Esophagus mucosa (tissue), 1 donor: ENCODE results near the gene IZUMO1. TPM values are rescaled to one million over a fixed set of nuclear protein-coding genes. Genes with fewer than 3 reads are reported as not detected.
A peak's percentile ranks its signal among the peaks of the same experiment; 100 is the strongest.
"Not testable (repeated sequence)": the region's sequence is repeated elsewhere in the genome, so short reads cannot be mapped to it uniquely, and the experiment has no call there.

ENCODE experiments used
- ATAC-seq: fragments of 200-7000 bp; cut with Tn5 transposase; one replicate; pipeline ENCODE4 v1.9.1; 2020
- total RNA-seq: library from RNA; stranded (reverse); gene quantifications from one replicate; pipeline ENCODE4 v1.2.4, GENCODE V29; 2023
- donor health status: DM: yes; HTN: yes; CAD: no.

Gene IZUMO1
- total RNA-seq, 1 donor from 2014 or later = 1.3 TPM

DNA sequence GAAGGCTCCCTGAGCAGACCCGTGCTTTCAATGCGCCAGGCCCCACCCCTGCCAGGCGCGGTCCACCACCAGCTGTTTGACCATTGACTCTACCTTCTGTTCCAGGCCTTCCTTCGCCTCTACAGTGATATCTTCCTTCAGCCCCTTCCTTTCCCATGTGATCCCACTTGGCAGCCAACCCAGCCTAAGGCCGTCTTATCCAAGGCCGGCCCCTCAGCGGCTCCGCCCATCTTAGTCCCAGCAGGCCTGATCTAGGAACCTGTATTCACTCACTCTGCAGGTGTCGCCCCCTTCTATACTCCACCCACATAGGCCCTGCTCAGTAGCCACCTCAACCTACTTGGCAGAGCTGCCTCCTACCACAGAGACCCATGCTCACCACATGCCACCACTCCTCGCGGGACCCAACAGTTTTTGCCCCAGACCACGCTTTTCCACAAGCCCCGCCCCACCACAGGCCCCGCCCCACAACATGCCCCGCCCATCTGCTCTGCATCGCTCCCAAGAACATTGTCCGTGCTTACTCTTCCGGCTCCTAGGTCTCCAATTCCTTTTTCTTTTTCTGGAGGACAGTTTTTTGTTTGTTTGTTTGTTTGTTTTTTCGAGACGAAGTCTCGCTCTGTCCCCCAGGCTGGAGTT is 9.2 kb downstream of the IZUMO1 start:
- ATAC-seq = no peak

DNA sequence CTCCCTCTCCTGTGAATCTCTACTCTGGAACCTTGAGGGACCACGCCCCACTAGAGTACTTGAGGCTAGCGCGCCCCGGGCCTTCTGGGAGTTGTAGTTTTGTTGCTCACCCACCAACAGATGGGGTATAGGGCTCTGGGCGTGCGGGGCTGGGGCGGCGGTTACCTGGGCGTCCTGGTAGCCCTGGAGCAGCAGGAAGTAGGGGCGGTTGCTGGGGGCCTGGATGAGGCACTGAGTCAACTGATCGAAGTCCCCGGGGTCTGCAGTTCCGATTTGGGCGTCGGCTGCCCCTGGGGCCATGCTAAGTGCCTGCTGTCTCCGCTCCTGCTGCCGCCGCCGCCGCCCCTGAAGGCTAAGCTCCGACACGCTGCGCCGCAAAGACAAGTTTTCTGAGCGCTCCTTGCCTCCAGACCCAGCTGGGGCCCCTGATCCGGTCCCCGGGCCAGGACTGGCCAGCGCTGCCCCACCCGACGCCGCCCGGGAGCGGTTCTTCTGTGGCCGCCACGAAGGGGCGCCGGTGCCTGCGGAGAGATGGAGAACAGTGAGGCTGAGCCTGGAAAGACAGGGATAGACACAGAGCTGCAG is 11.6 kb downstream of the IZUMO1 start:
- peak; percentile 19 for ATAC-seq

DNA sequence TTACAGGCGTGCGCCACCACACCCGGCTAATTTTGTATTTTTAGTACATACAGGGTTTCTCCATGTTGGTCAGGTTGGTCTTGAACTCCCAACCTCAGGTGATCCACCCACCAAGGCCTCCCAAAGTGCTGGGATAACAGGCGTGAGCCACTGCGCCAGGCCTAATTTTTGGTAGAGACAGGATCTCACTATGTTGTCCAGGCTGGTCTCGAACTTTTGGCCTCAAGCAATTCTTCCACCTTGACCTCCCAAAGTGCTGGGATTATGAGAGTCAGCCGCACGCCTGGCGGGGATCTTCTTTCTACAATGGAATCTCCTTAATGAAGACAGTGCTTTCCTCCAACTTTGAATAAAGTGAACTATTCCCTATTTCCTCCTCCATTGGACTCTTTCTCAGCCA is 12.1 kb downstream of the IZUMO1 start:
- no peak for ATAC-seq

DNA sequence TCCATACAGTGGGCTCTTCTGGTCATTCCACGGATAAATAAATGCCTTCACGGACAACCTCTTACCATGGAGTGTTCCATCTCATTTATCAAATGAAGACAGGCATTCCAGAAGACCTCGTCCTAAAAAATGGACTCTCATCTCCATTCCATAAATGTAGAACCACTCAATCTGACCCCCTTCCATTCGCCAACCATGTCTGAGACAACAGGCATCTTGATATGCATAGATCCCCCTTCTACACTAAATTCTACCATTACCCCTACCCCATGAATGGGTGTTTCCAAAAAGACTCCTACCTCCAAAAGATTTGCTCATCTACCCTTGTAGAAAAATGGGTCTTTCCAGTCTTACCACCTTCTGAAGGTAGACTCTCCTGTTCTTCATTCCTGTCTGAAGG is 15.3 kb downstream of the IZUMO1 start:
- ATAC-seq = no peak

DNA sequence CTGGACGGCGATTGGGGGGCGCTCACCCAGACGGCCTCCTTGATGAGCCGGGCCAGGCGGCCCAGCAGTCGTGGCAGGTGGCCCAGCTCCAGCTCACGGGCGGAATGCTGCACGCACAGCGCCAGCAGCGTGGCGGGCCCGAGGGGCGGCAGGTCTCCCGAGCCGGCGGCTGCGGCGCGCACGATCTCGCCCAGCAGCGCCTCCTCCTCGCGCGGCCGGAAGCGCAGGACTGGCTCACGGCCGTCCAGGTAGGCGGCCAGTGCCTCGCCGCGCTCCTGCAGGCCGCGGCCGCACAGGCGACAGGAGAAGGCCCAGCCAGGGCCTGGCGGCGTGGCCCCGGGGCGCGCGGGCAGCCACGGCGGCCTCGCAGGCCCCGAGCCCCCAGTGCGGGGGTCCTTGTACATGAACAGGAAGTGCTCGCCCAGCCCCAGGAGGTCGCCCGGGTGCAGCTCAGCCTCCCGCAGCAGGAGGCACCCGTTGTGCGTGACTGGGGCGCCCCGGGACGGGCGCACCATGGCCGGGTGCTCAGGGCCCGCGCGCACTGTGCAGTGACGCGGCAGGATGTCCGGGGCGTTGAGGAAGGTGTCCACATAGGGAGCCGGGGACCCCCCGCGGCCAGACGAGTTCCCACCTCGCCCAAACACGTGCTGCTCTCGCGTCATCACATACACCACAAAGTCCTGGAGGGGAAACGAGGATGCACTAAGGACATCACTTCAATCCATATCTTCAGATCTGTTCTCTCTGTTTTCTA is 17.6 kb downstream of the IZUMO1 start:
- ATAC-seq = peak; percentile 41

DNA sequence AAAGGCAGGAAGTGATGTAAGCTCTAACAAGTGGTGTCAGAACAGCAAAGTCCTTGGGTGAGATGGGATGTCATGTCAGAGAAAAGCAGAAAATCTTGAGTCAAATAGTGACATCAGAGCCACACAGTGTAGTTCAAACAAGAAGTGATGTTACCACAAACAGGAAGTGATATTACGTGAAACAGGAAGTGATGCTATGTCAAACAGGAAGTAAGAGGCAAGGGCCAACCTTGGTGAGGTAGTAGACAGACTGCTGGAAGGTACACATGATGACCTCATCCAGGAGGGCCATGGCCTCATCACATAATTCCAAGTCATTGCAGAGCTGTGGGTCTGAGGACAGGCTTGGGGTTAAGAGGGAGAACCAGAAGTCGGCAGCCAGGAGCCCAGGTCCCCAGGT is 20.2 kb downstream of the IZUMO1 start:
- peak; percentile 29 for ATAC-seq

DNA sequence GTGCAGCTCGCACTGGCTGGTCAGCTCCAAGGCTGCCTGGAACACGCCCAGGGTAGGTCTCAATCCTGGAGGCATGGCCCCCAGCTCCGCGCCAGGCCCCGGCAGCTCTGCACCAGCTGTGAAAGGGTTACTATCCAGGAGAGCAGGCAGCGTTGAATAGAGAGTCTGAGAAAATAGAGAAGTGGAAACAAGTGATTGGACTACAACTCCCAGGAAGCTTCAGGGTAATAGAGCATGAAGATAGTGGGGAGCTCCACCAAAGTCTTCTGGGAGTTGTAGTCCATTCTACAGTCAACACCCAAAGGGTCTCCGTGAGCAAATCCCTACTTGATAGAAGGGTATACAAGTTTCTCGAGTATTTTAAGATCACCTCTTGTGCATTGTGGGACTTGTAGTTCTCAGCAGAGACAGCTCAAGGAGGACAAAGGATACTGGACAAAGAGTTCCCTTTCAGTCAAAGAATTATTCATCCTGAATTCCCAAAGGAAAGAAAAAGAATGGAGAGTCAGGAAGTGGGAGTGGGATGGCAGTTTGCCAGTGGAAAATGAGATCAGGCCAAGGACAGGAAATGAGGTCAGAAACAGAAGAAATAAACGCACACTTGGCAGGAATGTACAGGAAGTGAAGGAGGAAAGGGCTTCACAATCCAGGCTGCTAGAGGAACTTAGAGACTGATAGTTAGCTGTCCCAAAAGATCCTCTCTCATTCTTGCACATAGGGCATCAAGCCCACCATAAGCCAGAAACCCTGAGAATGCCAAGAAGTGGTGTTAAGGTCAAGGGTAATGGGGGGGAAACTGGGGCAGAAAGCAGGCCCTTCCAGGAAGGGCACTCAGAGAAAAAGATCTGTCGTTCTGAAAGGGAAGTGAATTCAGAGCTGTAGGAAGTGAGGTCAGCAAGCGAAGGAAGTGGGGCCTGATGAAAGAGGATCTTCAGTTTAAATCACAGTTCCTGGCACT is 21.6 kb downstream of the IZUMO1 start:
- peak; percentile 13 for ATAC-seq

DNA sequence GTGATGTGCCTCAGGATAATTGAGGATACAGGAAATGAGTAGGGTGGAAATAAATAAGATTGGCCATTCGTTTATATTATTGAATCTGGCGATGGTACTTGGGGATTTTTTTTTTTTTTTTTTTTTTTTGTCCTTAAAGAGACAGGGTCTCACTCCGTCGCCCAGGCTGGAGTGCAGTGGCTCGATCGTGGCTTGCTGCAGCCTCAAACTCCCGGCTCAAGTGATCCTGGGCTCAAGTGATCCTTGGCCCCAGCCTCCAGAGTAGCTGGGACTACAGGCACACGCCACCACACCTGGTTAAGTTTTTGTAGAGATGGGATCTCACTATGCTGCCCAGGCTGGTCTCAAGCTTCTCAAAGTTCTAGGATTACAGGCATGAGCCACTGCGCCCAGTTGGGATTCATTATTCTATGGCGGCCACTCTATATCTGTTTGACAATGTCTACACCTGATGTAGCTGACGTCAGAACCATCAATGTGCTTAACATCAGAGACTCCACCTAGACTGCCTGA is 24.5 kb downstream of the IZUMO1 start:
- ATAC-seq = no peak

DNA sequence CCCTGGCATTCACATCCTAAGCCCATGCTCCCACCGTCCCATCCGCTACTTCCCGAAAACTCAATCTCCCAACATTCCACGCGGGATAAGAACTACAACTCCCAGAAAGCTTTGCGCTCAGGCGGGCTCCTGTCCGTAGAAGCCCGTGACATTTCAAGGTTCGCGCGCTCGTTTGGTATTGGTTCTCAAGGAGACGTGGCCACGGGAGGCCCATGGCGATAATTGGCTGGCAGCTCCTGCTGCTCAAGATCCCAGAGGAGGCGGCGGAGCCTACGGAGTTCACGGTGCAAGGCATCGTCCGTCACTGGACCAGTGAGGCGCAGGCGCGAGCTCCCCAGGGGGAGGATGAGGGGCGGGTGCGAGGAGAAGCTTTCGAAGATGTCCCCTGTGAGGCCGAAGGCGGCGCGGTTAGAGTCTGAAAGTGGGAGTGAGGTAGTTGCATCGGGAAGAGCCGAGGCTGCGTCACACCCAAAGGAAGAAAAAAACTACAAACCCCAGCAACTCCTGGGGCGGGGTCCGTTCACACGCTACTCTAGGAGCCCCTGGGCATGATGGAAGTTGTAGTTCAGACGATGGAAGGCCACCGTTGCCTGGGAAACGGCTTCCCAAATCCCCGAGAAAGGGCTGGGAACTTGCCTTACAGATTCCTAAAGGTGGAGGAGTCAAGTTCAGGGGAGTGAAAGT is 26.0 kb downstream of the IZUMO1 start:
- peak; percentile 76 for ATAC-seq

DNA sequence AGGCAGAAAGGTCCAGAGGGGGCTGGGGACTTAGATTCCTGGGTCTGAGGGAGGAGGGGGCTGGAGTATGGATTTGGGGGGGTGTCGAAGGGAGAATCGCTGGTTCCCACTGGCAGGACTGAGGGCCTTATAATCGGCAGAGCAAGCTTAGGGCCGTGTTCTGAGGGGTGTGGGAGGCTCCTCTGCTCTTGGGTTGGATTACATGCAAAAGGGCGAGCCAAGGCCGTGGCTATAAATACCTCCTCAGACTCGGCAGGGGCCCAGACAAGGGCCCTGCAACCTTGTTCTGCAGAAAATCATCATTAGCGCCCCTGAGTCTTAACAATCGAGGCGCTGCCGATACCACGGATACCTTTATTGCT is 26.5 kb downstream of the IZUMO1 start:
- peak; percentile 1 for ATAC-seq

DNA sequence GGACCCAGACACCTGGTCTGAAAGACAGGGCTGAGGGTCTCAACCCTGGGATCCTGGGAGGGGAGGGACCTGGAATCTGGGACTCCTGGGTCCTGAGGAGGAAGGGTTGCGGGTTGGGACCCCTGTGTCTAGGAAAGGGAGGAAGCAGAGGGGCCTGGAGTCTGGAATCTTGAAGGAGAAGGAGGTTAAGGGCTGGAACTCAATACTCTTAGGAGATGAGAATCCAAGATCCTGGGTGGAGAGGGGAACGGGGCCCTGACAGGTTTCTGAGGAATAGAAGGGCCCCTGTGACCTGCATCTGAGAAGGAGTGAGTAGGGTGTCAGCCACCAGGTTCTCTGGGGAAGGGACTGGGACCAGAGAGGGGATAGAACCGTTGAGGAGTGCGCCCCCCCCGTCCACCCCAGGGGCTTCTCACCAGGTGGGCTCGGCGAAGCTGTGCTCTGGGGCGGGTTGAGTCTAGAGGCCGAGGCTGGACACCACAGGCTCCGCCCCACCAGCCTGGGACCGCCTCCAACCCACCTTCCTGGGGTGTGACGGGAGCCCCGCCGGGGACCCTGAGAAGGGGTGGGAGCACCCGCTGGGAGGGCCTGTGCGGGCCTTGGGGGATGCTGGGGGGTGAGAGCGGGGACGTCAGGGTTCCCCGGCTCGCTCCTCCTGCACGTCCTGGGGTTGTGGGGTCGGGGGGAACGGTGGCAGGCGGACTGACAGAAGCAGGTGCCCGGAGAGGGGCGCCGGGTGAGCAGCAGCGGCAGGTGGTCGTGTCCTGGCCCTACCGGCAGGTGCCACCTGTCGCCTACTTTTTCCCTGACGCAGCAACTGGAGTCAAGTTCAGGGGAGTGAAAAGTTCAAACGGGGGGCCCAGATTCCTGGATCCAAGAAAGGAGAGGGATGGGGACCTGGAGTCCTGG is 27.2 kb downstream of the IZUMO1 start, which contains the start of gene MAMSTR:
Gene MAMSTR, minus strand, starts transcription at position 463 of the 909 bp plus-strand sequence. CDS start 694 bp downstream, outside the sequence.
- ATAC-seq = no peak

DNA sequence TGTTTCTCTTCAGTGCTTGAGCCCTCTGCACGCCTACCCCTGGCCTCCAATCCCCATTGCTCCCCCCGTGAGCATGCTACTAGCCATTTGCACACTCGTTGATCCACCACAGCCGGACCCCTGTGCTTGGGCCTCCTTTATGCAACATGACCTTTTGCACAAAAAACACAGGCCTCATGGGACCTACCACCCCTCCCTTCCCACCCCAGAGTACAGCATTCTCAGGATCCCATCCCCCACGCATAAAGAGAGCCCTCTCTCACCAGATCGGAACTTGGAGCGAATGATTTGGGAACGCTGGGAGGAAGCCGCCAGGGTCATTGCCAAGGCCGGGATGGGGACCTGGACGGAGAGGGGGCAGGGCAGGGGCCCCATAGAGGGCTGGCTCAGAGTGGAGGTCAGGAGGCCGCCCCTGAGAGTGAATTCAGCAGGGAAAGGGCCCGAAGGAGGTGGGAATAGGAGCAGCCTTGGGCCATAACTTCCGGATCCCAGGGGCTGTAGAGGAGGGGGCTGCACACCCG is 27.9 kb downstream of the IZUMO1 start:
- ATAC-seq = no peak

DNA sequence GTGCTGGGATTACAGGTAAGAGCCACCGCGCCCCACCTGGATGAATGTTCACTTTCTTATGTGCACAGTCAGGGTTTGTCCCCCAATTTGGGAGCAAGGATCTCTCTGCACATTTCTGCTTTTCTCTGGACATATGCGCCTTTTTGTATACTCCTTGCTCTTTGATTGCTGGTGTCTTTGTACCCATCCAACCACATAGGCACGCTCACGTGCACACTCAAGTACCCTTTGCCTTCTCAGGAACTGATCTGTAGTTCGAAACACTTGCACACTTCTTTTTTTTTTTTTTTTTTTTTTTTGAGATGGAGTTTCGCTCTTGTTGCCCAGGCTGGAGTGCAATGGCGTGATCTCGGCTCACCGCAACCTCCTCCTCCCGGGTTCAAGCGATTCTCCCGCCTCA is 28.6 kb downstream of the IZUMO1 start:
- not testable (repeated sequence) for ATAC-seq

DNA sequence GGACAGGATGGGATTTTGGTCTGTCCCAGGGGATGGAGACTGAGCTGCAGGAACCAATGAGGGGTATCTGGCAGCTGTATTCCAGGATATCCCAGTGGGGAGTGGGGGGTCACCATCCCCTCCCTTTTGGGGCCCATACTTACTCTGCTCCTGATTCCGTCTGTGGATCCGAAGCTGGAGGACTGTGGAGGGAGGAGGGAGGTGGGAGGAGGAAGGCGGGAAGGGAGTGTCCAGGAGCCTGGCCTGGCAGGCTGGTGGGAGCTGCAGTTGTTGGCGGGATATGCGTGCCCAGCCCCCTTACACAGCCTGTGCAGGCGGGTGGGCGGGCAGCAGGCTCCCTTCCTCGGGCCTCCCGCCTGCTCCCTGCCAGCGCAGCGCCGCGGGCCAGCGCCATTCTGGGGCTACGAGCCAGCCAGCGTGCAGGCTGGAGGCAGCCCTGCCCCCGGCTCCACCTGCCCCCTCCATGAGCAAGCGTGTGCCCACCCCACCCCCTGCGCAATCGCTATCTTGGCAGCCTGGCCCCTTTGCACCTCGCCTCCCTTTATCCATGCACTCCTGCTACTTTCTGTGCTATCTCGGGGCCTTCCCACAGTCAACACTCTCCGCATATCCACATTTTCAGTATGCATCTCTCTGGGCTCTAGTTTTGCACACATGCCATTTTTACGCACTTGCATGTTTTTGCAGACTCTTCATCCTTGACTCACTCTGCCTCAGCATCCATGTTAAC is 30.0 kb downstream of the IZUMO1 start:
- ATAC-seq = no peak

DNA sequence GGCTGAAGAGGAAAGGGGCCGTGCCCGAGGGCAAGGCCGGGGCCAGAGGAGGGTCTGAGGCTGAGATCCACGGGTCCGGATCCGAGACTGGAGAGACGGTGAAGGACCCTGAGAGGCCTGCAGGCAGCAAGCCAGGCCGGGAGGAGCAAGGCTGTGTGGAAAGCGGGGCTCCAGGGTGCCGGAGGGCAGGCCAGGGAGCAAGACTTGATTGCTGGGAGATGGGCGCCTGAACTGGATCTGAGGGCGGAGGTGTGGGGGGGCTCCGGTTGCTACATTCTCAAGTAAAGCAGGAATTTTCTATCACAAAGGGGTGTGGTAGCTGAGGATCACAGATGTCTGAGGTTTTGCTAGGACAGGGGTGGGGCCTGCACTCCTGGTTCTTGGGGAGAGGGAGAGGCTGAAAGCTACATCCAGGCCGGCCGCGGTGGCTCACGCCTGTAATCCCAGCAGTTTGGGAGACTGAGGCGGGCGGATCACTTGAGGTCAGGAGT is 31.0 kb downstream of the IZUMO1 start:
- no peak for ATAC-seq

DNA sequence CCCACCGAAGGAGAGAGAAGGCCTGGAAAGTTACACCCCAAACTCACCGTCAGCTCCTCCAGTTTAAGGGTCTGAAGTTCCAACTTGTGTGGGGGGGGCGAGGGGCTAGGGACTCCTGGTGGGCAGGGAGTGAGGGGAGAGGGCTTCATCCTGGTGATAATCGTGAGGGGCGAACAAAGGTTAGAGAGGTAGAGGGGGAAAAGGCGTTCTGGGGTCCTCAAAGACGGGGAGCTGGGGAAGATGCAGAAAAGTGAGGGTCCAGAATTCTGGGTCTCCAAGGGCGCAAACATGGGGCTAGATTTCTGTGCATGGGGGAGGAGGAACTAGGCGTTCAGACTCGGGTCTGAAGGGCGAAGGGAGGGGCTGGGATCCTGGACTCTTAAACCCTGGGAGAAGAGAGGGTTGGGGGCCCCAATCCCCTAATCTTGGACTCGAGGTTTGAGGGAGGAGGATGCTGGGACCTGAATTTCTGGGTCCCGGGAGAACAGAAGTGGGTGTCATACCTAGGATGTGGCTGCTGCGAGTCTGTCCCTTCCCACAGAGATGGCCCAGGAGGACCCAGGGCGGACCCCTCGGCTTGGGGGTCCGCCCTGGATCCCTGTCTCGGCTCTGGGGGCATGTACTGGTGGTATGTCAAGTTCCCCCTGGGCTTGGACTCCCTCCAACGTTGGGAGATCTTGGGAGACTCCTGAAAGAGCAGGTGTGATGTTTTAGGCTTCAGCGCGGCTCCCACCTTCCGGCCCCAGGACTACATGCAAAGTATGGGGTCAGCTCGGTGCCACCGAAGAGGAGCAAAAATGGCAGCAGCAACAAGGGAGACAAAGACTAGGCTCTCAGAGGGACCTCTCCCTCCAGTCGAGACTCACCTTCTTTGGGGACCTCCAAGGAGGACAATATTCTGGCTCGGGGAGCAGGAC is 31.7 kb downstream of the IZUMO1 start:
- ATAC-seq = no peak

DNA sequence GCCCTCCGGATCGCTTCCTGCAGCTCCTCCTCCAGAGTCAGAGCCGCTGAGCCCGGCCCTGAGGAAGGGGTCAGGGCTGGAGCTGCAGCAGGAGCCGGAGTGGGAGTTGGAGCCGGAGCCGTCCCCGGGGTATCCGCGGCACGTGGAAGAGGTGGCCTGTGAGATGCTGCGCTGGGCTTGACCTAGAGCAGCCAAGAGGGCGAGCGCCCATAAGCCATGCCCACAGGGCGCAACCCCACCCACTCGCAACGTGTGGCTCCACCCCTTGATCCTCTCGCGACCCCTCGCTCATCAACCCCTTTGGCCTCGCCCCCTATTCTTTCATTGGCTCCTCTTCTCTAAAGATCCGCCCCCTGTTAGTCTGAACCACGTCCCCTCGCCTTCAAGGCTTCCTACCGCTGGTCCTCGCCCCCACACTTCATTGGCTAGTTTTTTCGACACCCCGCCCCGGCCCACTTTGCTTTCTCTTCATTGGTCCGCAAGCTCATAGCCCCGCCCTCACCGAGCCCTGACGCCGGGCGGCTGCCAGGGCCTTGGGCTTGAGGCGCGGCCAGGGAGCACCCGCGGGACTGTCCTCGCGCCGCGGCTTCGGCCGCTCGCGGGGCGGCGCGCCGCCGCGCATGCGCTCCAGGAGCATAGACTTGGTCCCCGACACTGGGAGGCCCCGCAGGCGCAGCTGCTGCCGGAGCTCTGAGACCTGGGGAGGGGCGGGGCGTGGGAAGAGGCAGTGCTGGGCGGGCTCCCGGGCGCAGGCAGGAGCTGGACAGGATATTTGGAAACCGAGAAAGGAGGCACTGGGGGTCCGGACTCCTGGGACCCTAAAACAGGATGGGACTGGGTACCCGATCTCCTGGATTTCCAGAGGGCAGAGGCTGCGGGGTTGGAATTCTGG is 32.6 kb downstream of the IZUMO1 start:
- peak; percentile 92 for ATAC-seq
